ENCODE measurements around the gene CYBRD1.

DNA sequence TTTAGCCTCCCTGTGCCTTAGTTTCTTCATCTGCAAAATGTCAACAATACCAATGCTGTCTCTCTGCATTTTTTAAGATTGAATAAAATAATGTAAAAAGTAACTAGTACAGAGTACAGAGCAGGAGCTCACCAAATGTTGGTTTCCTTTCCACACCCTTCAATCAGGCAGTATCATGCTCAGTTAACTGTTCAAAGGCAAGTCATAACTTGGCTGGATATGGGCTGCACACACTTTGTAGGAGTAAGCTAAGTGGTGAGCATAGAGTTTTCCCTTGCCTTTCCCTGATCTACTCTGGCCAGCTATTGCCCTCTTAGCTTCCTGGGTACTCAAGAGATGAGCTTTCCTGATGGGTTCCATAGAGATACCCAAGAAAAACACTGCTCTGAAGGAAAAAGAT lies 77.9 kb downstream of the CYBRD1 start:
- TF ChIP-seq, protein P1, sequence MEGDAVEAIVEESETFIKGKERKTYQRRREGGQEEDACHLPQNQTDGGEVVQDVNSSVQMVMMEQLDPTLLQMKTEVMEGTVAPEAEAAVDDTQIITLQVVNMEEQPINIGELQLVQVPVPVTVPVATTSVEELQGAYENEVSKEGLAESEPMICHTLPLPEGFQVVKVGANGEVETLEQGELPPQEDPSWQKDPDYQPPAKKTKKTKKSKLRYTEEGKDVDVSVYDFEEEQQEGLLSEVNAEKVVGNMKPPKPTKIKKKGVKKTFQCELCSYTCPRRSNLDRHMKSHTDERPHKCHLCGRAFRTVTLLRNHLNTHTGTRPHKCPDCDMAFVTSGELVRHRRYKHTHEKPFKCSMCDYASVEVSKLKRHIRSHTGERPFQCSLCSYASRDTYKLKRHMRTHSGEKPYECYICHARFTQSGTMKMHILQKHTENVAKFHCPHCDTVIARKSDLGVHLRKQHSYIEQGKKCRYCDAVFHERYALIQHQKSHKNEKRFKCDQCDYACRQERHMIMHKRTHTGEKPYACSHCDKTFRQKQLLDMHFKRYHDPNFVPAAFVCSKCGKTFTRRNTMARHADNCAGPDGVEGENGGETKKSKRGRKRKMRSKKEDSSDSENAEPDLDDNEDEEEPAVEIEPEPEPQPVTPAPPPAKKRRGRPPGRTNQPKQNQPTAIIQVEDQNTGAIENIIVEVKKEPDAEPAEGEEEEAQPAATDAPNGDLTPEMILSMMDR (IDR thresholded peaks at IDR 0.05), result no peak
- TF ChIP-seq EP300 (IDR thresholded peaks at IDR 0.05), result no peak
